ENCODE data around the gene ARAP1.

The ARAP1 gene

DNA sequence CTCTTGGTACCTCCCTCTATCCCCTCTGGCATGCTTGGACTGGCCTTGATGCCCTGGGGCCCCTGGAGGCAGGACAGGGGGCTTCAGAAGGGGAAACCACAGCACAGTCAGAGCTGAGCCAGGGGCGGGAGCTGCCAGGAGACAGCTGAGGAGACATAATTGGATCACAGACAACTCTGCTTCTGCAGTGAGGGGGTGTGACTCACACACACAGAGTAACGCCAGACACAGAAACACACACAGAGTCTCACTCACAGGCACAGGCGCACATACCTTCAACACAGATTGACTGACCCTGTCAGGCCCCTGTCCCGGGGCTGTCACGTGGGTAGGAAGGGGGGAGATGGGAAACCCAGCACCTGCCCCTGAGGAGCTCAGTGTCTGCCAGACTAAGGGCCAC, 21.1 kb upstream of the ARAP1 start:
- H3K4me3 ChIP-seq (ENCODE audit: low read length, poor library complexity, severe bottlenecking), result no peak overlapping the region
- no peaks in the 10 kb centered on the region for H3K9me2 ChIP-seq (replicated peaks; ENCODE audit: low read depth, low read length)
- H4K20me1 ChIP-seq (ENCODE audit: insufficient read depth, low read length, poor library complexity, severe bottlenecking), result no peaks in the 10 kb centered on the region
- H3K36me3 ChIP-seq (ENCODE audit: insufficient read depth, low read length), result no peaks in the 10 kb centered on the region
- no peak overlapping the region for H3K9ac ChIP-seq (ENCODE audit: low read depth, low read length, poor library complexity, severe bottlenecking)
- H3K4me1 ChIP-seq (ENCODE audit: insufficient read depth, low read length, poor library complexity, severe bottlenecking), result peaks cover 33% of the 10 kb centered on the region
- H2AFZ ChIP-seq (ENCODE audit: low read length), result no peak overlapping the region
- H3K4me2 ChIP-seq (ENCODE audit: low read depth, low read length, poor library complexity, severe bottlenecking), result no peak overlapping the region
- H3K27me3 ChIP-seq (ENCODE audit: insufficient read depth, low read length, poor library complexity, severe bottlenecking), result no peaks in the 10 kb centered on the region
- no peaks in the 10 kb centered on the region for H3K9me3 ChIP-seq (ENCODE audit: insufficient read depth, low read depth, low read length)
- TF ChIP-seq CTCF (conservative IDR thresholded peaks at IDR 0.05; ENCODE audit: low read length) (no peak), EZH2phosphoT487 (IDR thresholded peaks at IDR 0.05; ENCODE audit: borderline replicate concordance) (no peak)
- H3K79me2 ChIP-seq (ENCODE audit: insufficient read depth, low read length), result no peaks in the 10 kb centered on the region
- H3F3A ChIP-seq (ENCODE audit: low read depth), result no peaks in the 10 kb centered on the region

DNA sequence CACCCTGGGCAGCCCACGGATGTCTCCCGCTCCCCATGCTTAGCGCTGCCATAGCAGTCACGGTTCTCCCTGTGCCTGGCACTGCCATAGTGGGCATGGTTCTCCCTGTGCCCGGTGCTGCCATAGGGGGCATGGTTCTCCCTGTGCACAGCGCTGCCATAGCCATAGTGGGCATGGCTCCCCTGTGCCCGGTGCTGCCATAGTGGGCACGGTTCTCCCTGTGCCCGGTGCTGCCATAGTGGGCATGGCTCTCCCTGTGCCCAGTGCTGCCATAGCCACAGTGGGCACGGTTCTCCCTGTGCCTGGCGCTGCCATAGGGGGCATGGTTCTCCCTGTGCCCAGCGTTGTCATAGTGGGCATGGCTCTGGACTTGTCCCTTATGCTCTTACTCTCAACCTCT, 19.9 kb upstream of the ARAP1 start:
- Histone ChIP-seq H3K36me3 (ENCODE audit: insufficient read depth, low read length) (no peaks in the 10 kb centered on the region), H3K4me3 (ENCODE audit: low read length, poor library complexity, severe bottlenecking) (no peak overlapping the region), H3K9ac (ENCODE audit: low read depth, low read length, poor library complexity, severe bottlenecking) (no peak overlapping the region), H4K20me1 (ENCODE audit: insufficient read depth, low read length, poor library complexity, severe bottlenecking) (no peaks in the 10 kb centered on the region), H3K9me2 (replicated peaks; ENCODE audit: low read depth, low read length) (no peaks in the 10 kb centered on the region), H3K79me2 (ENCODE audit: insufficient read depth, low read length) (no peaks in the 10 kb centered on the region), H3K4me1 (ENCODE audit: insufficient read depth, low read length, poor library complexity, severe bottlenecking) (peaks cover 25% of the 10 kb centered on the region), H2AFZ (ENCODE audit: low read length) (no peak overlapping the region), H3K4me2 (ENCODE audit: low read depth, low read length, poor library complexity, severe bottlenecking) (no peak overlapping the region), H3K9me3 (ENCODE audit: insufficient read depth, low read depth, low read length) (no peaks in the 10 kb centered on the region), H3K27me3 (ENCODE audit: insufficient read depth, low read length, poor library complexity, severe bottlenecking) (no peaks in the 10 kb centered on the region), H3F3A (ENCODE audit: low read depth) (no peaks in the 10 kb centered on the region)
- no peak for TF ChIP-seq EZH2phosphoT487 (IDR thresholded peaks at IDR 0.05; ENCODE audit: borderline replicate concordance)
- TF ChIP-seq CTCF (conservative IDR thresholded peaks at IDR 0.05; ENCODE audit: low read length), result no peak

DNA sequence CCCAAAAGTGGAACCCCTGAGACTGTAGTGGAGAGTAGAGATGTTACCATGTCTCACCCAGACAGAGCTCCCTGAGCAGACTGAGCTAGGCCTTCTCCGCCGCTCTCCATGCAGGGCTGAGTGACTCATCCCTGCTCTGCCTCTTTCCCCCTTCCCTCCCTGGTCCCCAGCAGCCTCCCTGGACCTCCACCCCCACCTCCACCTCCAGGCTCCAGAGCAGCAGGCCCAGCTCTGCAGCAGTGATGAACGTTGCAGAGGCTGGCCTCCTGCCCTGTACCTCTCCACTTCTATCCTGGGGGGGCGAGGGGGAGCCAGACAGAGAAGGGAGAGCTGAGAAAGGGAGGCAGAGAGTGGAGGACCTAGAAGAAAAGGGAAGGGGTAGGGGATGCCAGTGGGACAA, 19.3 kb upstream of the ARAP1 start:
- no peaks in the 10 kb centered on the region for H3F3A ChIP-seq (ENCODE audit: low read depth)
- H3K9me3 ChIP-seq (ENCODE audit: insufficient read depth, low read depth, low read length), result no peaks in the 10 kb centered on the region
- H2AFZ ChIP-seq (ENCODE audit: low read length), result no peak overlapping the region
- peaks cover 19% of the 10 kb centered on the region for H3K4me1 ChIP-seq (ENCODE audit: insufficient read depth, low read length, poor library complexity, severe bottlenecking)
- H3K79me2 ChIP-seq (ENCODE audit: insufficient read depth, low read length), result no peaks in the 10 kb centered on the region
- no peak overlapping the region for H3K9ac ChIP-seq (ENCODE audit: low read depth, low read length, poor library complexity, severe bottlenecking)
- no peaks in the 10 kb centered on the region for H4K20me1 ChIP-seq (ENCODE audit: insufficient read depth, low read length, poor library complexity, severe bottlenecking)
- H3K4me3 ChIP-seq (ENCODE audit: low read length, poor library complexity, severe bottlenecking), result no peak overlapping the region
- H3K27me3 ChIP-seq (ENCODE audit: insufficient read depth, low read length, poor library complexity, severe bottlenecking), result no peaks in the 10 kb centered on the region
- H3K36me3 ChIP-seq (ENCODE audit: insufficient read depth, low read length), result no peaks in the 10 kb centered on the region
- H3K9me2 ChIP-seq (replicated peaks; ENCODE audit: low read depth, low read length), result no peaks in the 10 kb centered on the region
- TF ChIP-seq CTCF (conservative IDR thresholded peaks at IDR 0.05; ENCODE audit: low read length) (no peak), EZH2phosphoT487 (IDR thresholded peaks at IDR 0.05; ENCODE audit: borderline replicate concordance) (no peak)
- no peak overlapping the region for H3K4me2 ChIP-seq (ENCODE audit: low read depth, low read length, poor library complexity, severe bottlenecking)

Measured in Loucy (cell line).